ENCODE measurements around the gene MAN2A1.

Gene MAN2A1

DNA sequence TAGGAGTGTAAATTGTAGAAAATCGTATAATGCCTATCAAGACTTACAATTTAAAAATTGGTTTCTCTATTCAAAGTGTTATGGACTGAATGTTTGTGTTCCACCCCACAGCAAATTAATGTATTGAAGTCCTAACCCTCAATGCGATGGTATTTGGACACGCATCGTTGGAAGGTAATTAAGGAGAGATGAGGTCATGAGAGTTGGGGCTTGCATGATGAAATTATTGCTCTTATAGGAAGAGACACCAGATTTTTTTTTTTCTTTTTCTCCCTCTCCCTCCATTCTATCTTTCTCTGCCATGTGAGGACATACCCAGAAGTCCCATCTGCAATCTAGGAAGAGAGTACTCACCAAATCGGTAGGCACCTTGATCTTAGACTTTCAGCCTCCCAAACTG, 189.2 kb downstream of the MAN2A1 start (continued):
- TF ChIP-seq, protein P1, sequence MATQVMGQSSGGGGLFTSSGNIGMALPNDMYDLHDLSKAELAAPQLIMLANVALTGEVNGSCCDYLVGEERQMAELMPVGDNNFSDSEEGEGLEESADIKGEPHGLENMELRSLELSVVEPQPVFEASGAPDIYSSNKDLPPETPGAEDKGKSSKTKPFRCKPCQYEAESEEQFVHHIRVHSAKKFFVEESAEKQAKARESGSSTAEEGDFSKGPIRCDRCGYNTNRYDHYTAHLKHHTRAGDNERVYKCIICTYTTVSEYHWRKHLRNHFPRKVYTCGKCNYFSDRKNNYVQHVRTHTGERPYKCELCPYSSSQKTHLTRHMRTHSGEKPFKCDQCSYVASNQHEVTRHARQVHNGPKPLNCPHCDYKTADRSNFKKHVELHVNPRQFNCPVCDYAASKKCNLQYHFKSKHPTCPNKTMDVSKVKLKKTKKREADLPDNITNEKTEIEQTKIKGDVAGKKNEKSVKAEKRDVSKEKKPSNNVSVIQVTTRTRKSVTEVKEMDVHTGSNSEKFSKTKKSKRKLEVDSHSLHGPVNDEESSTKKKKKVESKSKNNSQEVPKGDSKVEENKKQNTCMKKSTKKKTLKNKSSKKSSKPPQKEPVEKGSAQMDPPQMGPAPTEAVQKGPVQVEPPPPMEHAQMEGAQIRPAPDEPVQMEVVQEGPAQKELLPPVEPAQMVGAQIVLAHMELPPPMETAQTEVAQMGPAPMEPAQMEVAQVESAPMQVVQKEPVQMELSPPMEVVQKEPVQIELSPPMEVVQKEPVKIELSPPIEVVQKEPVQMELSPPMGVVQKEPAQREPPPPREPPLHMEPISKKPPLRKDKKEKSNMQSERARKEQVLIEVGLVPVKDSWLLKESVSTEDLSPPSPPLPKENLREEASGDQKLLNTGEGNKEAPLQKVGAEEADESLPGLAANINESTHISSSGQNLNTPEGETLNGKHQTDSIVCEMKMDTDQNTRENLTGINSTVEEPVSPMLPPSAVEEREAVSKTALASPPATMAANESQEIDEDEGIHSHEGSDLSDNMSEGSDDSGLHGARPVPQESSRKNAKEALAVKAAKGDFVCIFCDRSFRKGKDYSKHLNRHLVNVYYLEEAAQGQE (tag by site-specific recombination; IDR thresholded peaks at IDR 0.05) = no peak
- TF ChIP-seq ZNF184 (tag by site-specific recombination; IDR thresholded peaks at IDR 0.05) = 0 out of 2 replicates have a peak, but pooled peaks have one; percentile 26
- TF ChIP-seq, protein P2, sequence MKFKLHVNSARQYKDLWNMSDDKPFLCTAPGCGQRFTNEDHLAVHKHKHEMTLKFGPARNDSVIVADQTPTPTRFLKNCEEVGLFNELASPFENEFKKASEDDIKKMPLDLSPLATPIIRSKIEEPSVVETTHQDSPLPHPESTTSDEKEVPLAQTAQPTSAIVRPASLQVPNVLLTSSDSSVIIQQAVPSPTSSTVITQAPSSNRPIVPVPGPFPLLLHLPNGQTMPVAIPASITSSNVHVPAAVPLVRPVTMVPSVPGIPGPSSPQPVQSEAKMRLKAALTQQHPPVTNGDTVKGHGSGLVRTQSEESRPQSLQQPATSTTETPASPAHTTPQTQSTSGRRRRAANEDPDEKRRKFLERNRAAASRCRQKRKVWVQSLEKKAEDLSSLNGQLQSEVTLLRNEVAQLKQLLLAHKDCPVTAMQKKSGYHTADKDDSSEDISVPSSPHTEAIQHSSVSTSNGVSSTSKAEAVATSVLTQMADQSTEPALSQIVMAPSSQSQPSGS (tag by site-specific recombination; IDR thresholded peaks at IDR 0.05; ENCODE audit: low read depth) = peak; percentile 82
- TF ChIP-seq REPIN1 (tag by site-specific recombination; IDR thresholded peaks at IDR 0.05; ENCODE audit: low read depth) = no peak
- no peak for TF ChIP-seq ZBTB48 (tag by site-specific recombination; IDR thresholded peaks at IDR 0.05)
- TF ChIP-seq ZNF157 (tag by site-specific recombination; IDR thresholded peaks at IDR 0.05) = no peak
- no peak for TF ChIP-seq MYNN (tag by site-specific recombination; IDR thresholded peaks at IDR 0.05; ENCODE audit: borderline replicate concordance)
- TF ChIP-seq, protein P3, sequence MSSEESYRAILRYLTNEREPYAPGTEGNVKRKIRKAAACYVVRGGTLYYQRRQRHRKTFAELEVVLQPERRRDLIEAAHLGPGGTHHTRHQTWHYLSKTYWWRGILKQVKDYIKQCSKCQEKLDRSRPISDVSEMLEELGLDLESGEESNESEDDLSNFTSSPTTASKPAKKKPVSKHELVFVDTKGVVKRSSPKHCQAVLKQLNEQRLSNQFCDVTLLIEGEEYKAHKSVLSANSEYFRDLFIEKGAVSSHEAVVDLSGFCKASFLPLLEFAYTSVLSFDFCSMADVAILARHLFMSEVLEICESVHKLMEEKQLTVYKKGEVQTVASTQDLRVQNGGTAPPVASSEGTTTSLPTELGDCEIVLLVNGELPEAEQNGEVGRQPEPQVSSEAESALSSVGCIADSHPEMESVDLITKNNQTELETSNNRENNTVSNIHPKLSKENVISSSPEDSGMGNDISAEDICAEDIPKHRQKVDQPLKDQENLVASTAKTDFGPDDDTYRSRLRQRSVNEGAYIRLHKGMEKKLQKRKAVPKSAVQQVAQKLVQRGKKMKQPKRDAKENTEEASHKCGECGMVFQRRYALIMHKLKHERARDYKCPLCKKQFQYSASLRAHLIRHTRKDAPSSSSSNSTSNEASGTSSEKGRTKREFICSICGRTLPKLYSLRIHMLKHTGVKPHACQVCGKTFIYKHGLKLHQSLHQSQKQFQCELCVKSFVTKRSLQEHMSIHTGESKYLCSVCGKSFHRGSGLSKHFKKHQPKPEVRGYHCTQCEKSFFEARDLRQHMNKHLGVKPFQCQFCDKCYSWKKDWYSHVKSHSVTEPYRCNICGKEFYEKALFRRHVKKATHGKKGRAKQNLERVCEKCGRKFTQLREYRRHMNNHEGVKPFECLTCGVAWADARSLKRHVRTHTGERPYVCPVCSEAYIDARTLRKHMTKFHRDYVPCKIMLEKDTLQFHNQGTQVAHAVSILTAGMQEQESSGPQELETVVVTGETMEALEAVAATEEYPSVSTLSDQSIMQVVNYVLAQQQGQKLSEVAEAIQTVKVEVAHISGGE (tag by site-specific recombination; conservative IDR thresholded peaks at IDR 0.05; ENCODE audit: low read depth) = no peak
- TF ChIP-seq, protein P4, sequence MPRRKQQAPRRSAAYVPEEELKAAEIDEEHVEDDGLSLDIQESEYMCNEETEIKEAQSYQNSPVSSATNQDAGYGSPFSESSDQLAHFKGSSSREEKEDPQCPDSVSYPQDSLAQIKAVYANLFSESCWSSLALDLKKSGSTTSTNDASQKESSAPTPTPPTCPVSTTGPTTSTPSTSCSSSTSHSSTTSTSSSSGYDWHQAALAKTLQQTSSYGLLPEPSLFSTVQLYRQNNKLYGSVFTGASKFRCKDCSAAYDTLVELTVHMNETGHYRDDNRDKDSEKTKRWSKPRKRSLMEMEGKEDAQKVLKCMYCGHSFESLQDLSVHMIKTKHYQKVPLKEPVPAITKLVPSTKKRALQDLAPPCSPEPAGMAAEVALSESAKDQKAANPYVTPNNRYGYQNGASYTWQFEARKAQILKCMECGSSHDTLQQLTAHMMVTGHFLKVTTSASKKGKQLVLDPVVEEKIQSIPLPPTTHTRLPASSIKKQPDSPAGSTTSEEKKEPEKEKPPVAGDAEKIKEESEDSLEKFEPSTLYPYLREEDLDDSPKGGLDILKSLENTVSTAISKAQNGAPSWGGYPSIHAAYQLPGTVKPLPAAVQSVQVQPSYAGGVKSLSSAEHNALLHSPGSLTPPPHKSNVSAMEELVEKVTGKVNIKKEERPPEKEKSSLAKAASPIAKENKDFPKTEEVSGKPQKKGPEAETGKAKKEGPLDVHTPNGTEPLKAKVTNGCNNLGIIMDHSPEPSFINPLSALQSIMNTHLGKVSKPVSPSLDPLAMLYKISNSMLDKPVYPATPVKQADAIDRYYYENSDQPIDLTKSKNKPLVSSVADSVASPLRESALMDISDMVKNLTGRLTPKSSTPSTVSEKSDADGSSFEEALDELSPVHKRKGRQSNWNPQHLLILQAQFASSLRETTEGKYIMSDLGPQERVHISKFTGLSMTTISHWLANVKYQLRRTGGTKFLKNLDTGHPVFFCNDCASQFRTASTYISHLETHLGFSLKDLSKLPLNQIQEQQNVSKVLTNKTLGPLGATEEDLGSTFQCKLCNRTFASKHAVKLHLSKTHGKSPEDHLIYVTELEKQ (tag by site-specific recombination; IDR thresholded peaks at IDR 0.05; ENCODE audit: borderline replicate concordance) = no peak
- no peak for TF ChIP-seq SCRT2 (tag by site-specific recombination; IDR thresholded peaks at IDR 0.05)
- TF ChIP-seq ZNF248 (tag by site-specific recombination; IDR thresholded peaks at IDR 0.05) = no peak
- no peak for TF ChIP-seq ZNF175 (tag by site-specific recombination; IDR thresholded peaks at IDR 0.05)
- TF ChIP-seq GLIS1 (tag by site-specific recombination; IDR thresholded peaks at IDR 0.05) = peak; percentile 22; the same call in 1 of the 2 replicates
- TF ChIP-seq ZNF211 (tag by site-specific recombination; IDR thresholded peaks at IDR 0.05; ENCODE audit: low read depth) = no peak
- TF ChIP-seq, protein P5, sequence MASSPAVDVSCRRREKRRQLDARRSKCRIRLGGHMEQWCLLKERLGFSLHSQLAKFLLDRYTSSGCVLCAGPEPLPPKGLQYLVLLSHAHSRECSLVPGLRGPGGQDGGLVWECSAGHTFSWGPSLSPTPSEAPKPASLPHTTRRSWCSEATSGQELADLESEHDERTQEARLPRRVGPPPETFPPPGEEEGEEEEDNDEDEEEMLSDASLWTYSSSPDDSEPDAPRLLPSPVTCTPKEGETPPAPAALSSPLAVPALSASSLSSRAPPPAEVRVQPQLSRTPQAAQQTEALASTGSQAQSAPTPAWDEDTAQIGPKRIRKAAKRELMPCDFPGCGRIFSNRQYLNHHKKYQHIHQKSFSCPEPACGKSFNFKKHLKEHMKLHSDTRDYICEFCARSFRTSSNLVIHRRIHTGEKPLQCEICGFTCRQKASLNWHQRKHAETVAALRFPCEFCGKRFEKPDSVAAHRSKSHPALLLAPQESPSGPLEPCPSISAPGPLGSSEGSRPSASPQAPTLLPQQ (tag by site-specific recombination; IDR thresholded peaks at IDR 0.05) = peak; percentile 58; the same call in 1 of the 2 replicates
- 0 out of 2 replicates have a peak, but pooled peaks have one; percentile 26 for TF ChIP-seq ZNF843 (tag by site-specific recombination; IDR thresholded peaks at IDR 0.05)
- TF ChIP-seq ZNF394 (tag by site-specific recombination; IDR thresholded peaks at IDR 0.05; ENCODE audit: borderline replicate concordance) = peak; percentile 16; the same call in 1 of the 2 replicates
- TF ChIP-seq ZNF391 (tag by site-specific recombination; IDR thresholded peaks at IDR 0.05; ENCODE audit: borderline replicate concordance, low read depth) = no peak
- no peak for TF ChIP-seq ZNF274 (IDR thresholded peaks at IDR 0.05; ENCODE audit: low read length)
- TF ChIP-seq ZNF274 (tag by site-specific recombination; IDR thresholded peaks at IDR 0.05; ENCODE audit: borderline replicate concordance) = no peak
- peak; percentile 84 for TF ChIP-seq ZNF629 (tag by site-specific recombination; IDR thresholded peaks at IDR 0.05)
- TF ChIP-seq IKZF3 (tag by site-specific recombination; IDR thresholded peaks at IDR 0.05) = no peak
- peak; percentile 53; the same call in 1 of the 2 replicates for TF ChIP-seq ZNF335 (tag by site-specific recombination; conservative IDR thresholded peaks at IDR 0.05)
- TF ChIP-seq BCL11A (tag by site-specific recombination; IDR thresholded peaks at IDR 0.05; ENCODE audit: low read depth) = no peak
- no peak for TF ChIP-seq ZNF138 (tag by site-specific recombination; IDR thresholded peaks at IDR 0.05; ENCODE audit: borderline replicate concordance)
- TF ChIP-seq ZNF155 (tag by site-specific recombination; IDR thresholded peaks at IDR 0.05) = no peak
- TF ChIP-seq ZFP3 (tag by site-specific recombination; IDR thresholded peaks at IDR 0.05; ENCODE audit: low read depth) = no peak
